Measurements from ENCODE around the gene DROSHA. TPM values are rescaled to one million over a fixed set of nuclear protein-coding genes. Genes with fewer than 3 reads are reported as not detected.

DROSHA gene
- total RNA-seq, 1 experiment from 2014 or later = 106 TPM

DNA sequence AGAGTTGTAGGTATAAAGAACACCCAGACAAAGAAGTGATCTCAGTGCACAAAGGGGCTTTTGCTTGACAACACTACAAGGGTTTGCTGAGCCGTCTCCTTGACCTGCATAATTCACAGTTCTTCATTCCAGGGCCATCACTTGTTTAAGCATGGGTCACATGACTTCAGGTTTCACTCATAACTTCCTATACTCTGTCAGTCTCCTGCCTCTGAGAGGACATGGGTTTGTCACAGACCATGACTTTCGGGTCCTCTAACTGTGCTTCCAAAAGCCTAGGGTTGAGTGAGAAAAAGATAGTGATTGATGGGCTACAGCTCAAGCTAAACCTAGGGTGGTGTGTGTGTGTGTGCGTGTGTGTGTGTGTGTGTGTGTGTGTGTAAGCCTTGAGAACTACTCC, 172.1 kb downstream of the DROSHA start:
- H3K27ac Mint-ChIP-seq = no peak overlapping the region
- H2BK120ac ChIP-seq (ENCODE audit: low read depth, low read length, poor library complexity, severe bottlenecking) = no peak overlapping the region
- no CpG with 5 or more reads among the region's 3 CpGs for WGBS (ENCODE audit: extremely low coverage, insufficient read length, low lambda C conversion rate)
- peaks cover 1 to 8% (median 4%) of the 10 kb centered on the region in 3 experiments; a peak in 6 of 7 replicates for H3K36me3 Mint-ChIP-seq (ENCODE audit: insufficient read depth in 1 of 3, low read depth in 3 of 3)
- no peaks in the 10 kb centered on the region for H3K27me3 Mint-ChIP-seq (ENCODE audit: low read depth)
- H3K4me1 ChIP-seq (ENCODE audit: insufficient read depth, low read length) = peaks cover 3% of the 10 kb centered on the region; the same call in 1 of the 2 replicates
- no peak overlapping the region for H4K91ac ChIP-seq (ENCODE audit: insufficient read length, low read depth, low read length)
- DNase-seq = no peak
- H3K9me3 ChIP-seq (ENCODE audit: control insufficient read depth, low read depth, low read length) = no peaks in the 10 kb centered on the region
- no peaks in the 10 kb centered on the region for H3K27me3 ChIP-seq (ENCODE audit: insufficient read depth, low read length)
- H4K20me1 ChIP-seq (ENCODE audit: control insufficient read depth, insufficient read depth, insufficient read length) = no peaks in the 10 kb centered on the region
- no peaks in the 10 kb centered on the region for H3K23me2 ChIP-seq (ENCODE audit: insufficient read length, low read depth, low read length, poor library complexity, severe bottlenecking)
- H3K9me3 Mint-ChIP-seq = peaks cover 0 to 7% of the 10 kb centered on the region in 2 experiments; a peak in 4 of 5 replicates
- H2AK5ac ChIP-seq (ENCODE audit: insufficient read length, low read length) = no peak overlapping the region
- H3K56ac ChIP-seq (ENCODE audit: insufficient read length, low read depth, low read length) = no peak overlapping the region
- TF ChIP-seq, protein P1, sequence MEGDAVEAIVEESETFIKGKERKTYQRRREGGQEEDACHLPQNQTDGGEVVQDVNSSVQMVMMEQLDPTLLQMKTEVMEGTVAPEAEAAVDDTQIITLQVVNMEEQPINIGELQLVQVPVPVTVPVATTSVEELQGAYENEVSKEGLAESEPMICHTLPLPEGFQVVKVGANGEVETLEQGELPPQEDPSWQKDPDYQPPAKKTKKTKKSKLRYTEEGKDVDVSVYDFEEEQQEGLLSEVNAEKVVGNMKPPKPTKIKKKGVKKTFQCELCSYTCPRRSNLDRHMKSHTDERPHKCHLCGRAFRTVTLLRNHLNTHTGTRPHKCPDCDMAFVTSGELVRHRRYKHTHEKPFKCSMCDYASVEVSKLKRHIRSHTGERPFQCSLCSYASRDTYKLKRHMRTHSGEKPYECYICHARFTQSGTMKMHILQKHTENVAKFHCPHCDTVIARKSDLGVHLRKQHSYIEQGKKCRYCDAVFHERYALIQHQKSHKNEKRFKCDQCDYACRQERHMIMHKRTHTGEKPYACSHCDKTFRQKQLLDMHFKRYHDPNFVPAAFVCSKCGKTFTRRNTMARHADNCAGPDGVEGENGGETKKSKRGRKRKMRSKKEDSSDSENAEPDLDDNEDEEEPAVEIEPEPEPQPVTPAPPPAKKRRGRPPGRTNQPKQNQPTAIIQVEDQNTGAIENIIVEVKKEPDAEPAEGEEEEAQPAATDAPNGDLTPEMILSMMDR (conservative IDR thresholded peaks at IDR 0.05) = no peak
- no peak overlapping the region for H3K9ac ChIP-seq (ENCODE audit: extremely low read depth, insufficient read length, low read length)
- no peak overlapping the region for H2AFZ ChIP-seq (ENCODE audit: low read length)
- H3K4me1 Mint-ChIP-seq = peaks cover 22% of the 10 kb centered on the region in 2 experiments
- H2BK5ac ChIP-seq (ENCODE audit: insufficient read length, low read length) = no peak overlapping the region
- H3K4ac ChIP-seq (ENCODE audit: low read depth, low read length) = no peak overlapping the region
- H4K8ac ChIP-seq (replicated peaks; ENCODE audit: insufficient read length, low read depth, low read length) = no peak overlapping the region
- no peak overlapping the region for H3K23ac ChIP-seq (ENCODE audit: insufficient read length, low read depth, low read length)
- H3K4me2 ChIP-seq (ENCODE audit: insufficient read depth, insufficient read length, low read length) = no peak overlapping the region
- no peak overlapping the region for H3K4me3 Mint-ChIP-seq
- no peak overlapping the region for H2BK20ac ChIP-seq (ENCODE audit: low read depth, low read length, poor library complexity, severe bottlenecking)
- no peak overlapping the region for H3K14ac ChIP-seq (ENCODE audit: insufficient read depth, low read length)
- no peak overlapping the region for H2BK15ac ChIP-seq (ENCODE audit: low read depth, low read length)
- H4K5ac ChIP-seq (ENCODE audit: insufficient read length, low read depth, low read length) = no peak overlapping the region
- no peak overlapping the region for H3T11ph ChIP-seq (ENCODE audit: low read length)
- H2BK12ac ChIP-seq (ENCODE audit: insufficient read length, low read depth, low read length) = no peak overlapping the region
- no peak overlapping the region for H3K27ac ChIP-seq (ENCODE audit: insufficient read length, low read depth, low read length)
- H3K79me1 ChIP-seq (ENCODE audit: insufficient read depth, low read depth, low read length, poor library complexity, severe bottlenecking) = no peaks in the 10 kb centered on the region
- no peaks in the 10 kb centered on the region for H3K79me2 ChIP-seq (ENCODE audit: insufficient read depth, low read length)
- no peak overlapping the region for H3K18ac ChIP-seq (ENCODE audit: insufficient read length, low read depth, low read length)

All from H9 (cell line).